Measurements from ENCODE around the gene MRM2.

MRM2 gene

GRCh38 chr7:2227699-2228098 lies 14.3 kb downstream of the MRM2 start:
- Mint-ChIP-seq H3K36me3 (ENCODE audit: low read depth) (peaks cover 79% of the 10 kb centered on the region), H3K9me3 (no peaks in the 10 kb centered on the region), H3K27ac (no peak overlapping the region), H3K27me3 (no peaks in the 10 kb centered on the region), H3K4me1 (ENCODE audit: low read depth) (peaks cover 25% of the 10 kb centered on the region), H3K4me3 (no peak overlapping the region)
- no peak for DNase-seq

- DNase-seq, result no peak
- Mint-ChIP-seq H3K4me3 (no peak overlapping the region), H3K27me3 (no peaks in the 10 kb centered on the region), H3K27ac (no peak overlapping the region), H3K4me1 (ENCODE audit: low read depth) (peaks cover 17% of the 10 kb centered on the region), H3K9me3 (no peaks in the 10 kb centered on the region), H3K36me3 (ENCODE audit: low read depth) (peaks cover 89% of the 10 kb centered on the region)
Measured at GRCh38 chr7:2225830-2226229, 16.2 kb downstream of the MRM2 start.

- no peak overlapping the region for H3K4me3 Mint-ChIP-seq
- H3K27ac Mint-ChIP-seq, result no peak overlapping the region
- DNase-seq, result no peak
- H3K36me3 Mint-ChIP-seq (ENCODE audit: low read depth), result peaks cover 92% of the 10 kb centered on the region
- no peaks in the 10 kb centered on the region for H3K27me3 Mint-ChIP-seq
- no peaks in the 10 kb centered on the region for H3K9me3 Mint-ChIP-seq
- peaks cover 12% of the 10 kb centered on the region for H3K4me1 Mint-ChIP-seq (ENCODE audit: low read depth)
Measured at GRCh38 chr7:2225336-2225735, 16.7 kb downstream of the MRM2 start.

GRCh38 chr7:2224934-2225333 lies 17.1 kb downstream of the MRM2 start:
- Mint-ChIP-seq H3K9me3 (no peaks in the 10 kb centered on the region), H3K4me3 (no peak overlapping the region), H3K36me3 (ENCODE audit: low read depth) (peaks cover 92% of the 10 kb centered on the region), H3K27ac (no peak overlapping the region), H3K4me1 (ENCODE audit: low read depth) (peaks cover 8% of the 10 kb centered on the region), H3K27me3 (no peaks in the 10 kb centered on the region)
- DNase-seq, result no peak

GRCh38 chr7:2224491-2224928 lies 17.5 kb downstream of the MRM2 start:
- no peak overlapping the region for H3K27ac Mint-ChIP-seq
- no peak for DNase-seq

GRCh38 chr7:2223321-2223720 lies 18.7 kb downstream of the MRM2 start:
- Mint-ChIP-seq H3K4me3 (no peak overlapping the region), H3K9me3 (no peaks in the 10 kb centered on the region), H3K4me1 (ENCODE audit: low read depth) (peaks cover 5% of the 10 kb centered on the region), H3K27ac (no peak overlapping the region), H3K36me3 (ENCODE audit: low read depth) (peaks cover 91% of the 10 kb centered on the region), H3K27me3 (no peaks in the 10 kb centered on the region)
- no peak for DNase-seq

More at GRCh38 chr7:2224491-2224928, 17.5 kb downstream of the MRM2 start:
- no peaks in the 10 kb centered on the region for H3K9me3 Mint-ChIP-seq
- peaks cover 90% of the 10 kb centered on the region for H3K36me3 Mint-ChIP-seq (ENCODE audit: low read depth)
- H3K4me3 Mint-ChIP-seq, result no peak overlapping the region
- no peaks in the 10 kb centered on the region for H3K27me3 Mint-ChIP-seq
- peaks cover 6% of the 10 kb centered on the region for H3K4me1 Mint-ChIP-seq (ENCODE audit: low read depth)

- peaks cover 92% of the 10 kb centered on the region for H3K36me3 Mint-ChIP-seq (ENCODE audit: low read depth)
- H3K4me1 Mint-ChIP-seq (ENCODE audit: low read depth), result peaks cover under 1% of the 10 kb centered on the region
- H3K27me3 Mint-ChIP-seq, result no peaks in the 10 kb centered on the region
- DNase-seq, result no peak
- no peaks in the 10 kb centered on the region for H3K9me3 Mint-ChIP-seq
- no peak overlapping the region for H3K4me3 Mint-ChIP-seq
- H3K27ac Mint-ChIP-seq, result no peak overlapping the region
Measured at GRCh38 chr7:2222516-2222915, 19.5 kb downstream of the MRM2 start.

- no peaks in the 10 kb centered on the region for H3K27me3 Mint-ChIP-seq
- DNase-seq, result no peak
- no peak overlapping the region for H3K4me3 Mint-ChIP-seq
- no peak overlapping the region for H3K27ac Mint-ChIP-seq
- peaks cover 93% of the 10 kb centered on the region for H3K36me3 Mint-ChIP-seq (ENCODE audit: low read depth)
- H3K9me3 Mint-ChIP-seq, result no peaks in the 10 kb centered on the region
- H3K4me1 Mint-ChIP-seq (ENCODE audit: low read depth), result no peaks in the 10 kb centered on the region
Measured at GRCh38 chr7:2220954-2221353, 21.1 kb downstream of the MRM2 start.

GRCh38 chr7:2220506-2220905 lies 21.5 kb downstream of the MRM2 start:
- Mint-ChIP-seq H3K4me1 (ENCODE audit: low read depth) (peaks cover 3% of the 10 kb centered on the region), H3K27me3 (no peaks in the 10 kb centered on the region), H3K9me3 (no peaks in the 10 kb centered on the region), H3K36me3 (ENCODE audit: low read depth) (peaks cover 93% of the 10 kb centered on the region), H3K27ac (no peak overlapping the region), H3K4me3 (no peak overlapping the region)
- DNase-seq, result no peak

GRCh38 chr7:2220030-2220429 lies 22.0 kb downstream of the MRM2 start:
- no peaks in the 10 kb centered on the region for H3K9me3 Mint-ChIP-seq
- peaks cover 5% of the 10 kb centered on the region for H3K4me1 Mint-ChIP-seq (ENCODE audit: low read depth)
- no peak for DNase-seq
- no peak overlapping the region for H3K27ac Mint-ChIP-seq
- no peaks in the 10 kb centered on the region for H3K27me3 Mint-ChIP-seq
- H3K4me3 Mint-ChIP-seq, result no peak overlapping the region
- peaks cover 94% of the 10 kb centered on the region for H3K36me3 Mint-ChIP-seq (ENCODE audit: low read depth)

GRCh38 chr7:2219606-2220005 lies 22.4 kb downstream of the MRM2 start:
- Mint-ChIP-seq H3K27me3 (no peaks in the 10 kb centered on the region), H3K27ac (no peak overlapping the region), H3K4me1 (ENCODE audit: low read depth) (peaks cover 8% of the 10 kb centered on the region), H3K36me3 (ENCODE audit: low read depth) (peaks cover 94% of the 10 kb centered on the region), H3K9me3 (no peaks in the 10 kb centered on the region), H3K4me3 (no peak overlapping the region)
- no peak for DNase-seq

GRCh38 chr7:2219136-2219535 lies 22.9 kb downstream of the MRM2 start:
- Mint-ChIP-seq H3K4me3 (no peak overlapping the region), H3K9me3 (no peaks in the 10 kb centered on the region), H3K27ac (no peak overlapping the region), H3K4me1 (ENCODE audit: low read depth) (peaks cover 10% of the 10 kb centered on the region), H3K27me3 (no peaks in the 10 kb centered on the region), H3K36me3 (ENCODE audit: low read depth) (peaks cover 94% of the 10 kb centered on the region)
- no peak for DNase-seq

- H3K4me1 Mint-ChIP-seq (ENCODE audit: low read depth), result peaks cover 13% of the 10 kb centered on the region
- H3K9me3 Mint-ChIP-seq, result no peaks in the 10 kb centered on the region
- DNase-seq, result no peak
- H3K4me3 Mint-ChIP-seq, result no peak overlapping the region
- H3K36me3 Mint-ChIP-seq (ENCODE audit: low read depth), result peaks cover 94% of the 10 kb centered on the region
- no peaks in the 10 kb centered on the region for H3K27me3 Mint-ChIP-seq
- H3K27ac Mint-ChIP-seq, result no peak overlapping the region
Measured at GRCh38 chr7:2218444-2218785, 23.6 kb downstream of the MRM2 start.

GRCh38 chr7:2217716-2218443 lies 24.1 kb downstream of the MRM2 start:
- Mint-ChIP-seq H3K4me1 (ENCODE audit: low read depth) (peaks cover 13% of the 10 kb centered on the region), H3K9me3 (no peaks in the 10 kb centered on the region), H3K36me3 (ENCODE audit: low read depth) (peaks cover 94% of the 10 kb centered on the region), H3K27me3 (no peaks in the 10 kb centered on the region), H3K27ac (no peak overlapping the region), H3K4me3 (no peak overlapping the region)
- DNase-seq, result no peak

GRCh38 chr7:2217206-2217605 lies 24.8 kb downstream of the MRM2 start:
- Mint-ChIP-seq H3K4me1 (ENCODE audit: low read depth) (peaks cover 13% of the 10 kb centered on the region), H3K27me3 (no peaks in the 10 kb centered on the region), H3K27ac (no peak overlapping the region), H3K9me3 (no peaks in the 10 kb centered on the region), H3K4me3 (no peak overlapping the region), H3K36me3 (ENCODE audit: low read depth) (peaks cover 94% of the 10 kb centered on the region)
- no peak for DNase-seq

GRCh38 chr7:2215851-2216250 lies 26.2 kb downstream of the MRM2 start:
- Mint-ChIP-seq H3K4me3 (no peak overlapping the region), H3K4me1 (ENCODE audit: low read depth) (peaks cover 13% of the 10 kb centered on the region), H3K36me3 (ENCODE audit: low read depth) (peaks cover 96% of the 10 kb centered on the region), H3K9me3 (no peaks in the 10 kb centered on the region), H3K27me3 (no peaks in the 10 kb centered on the region), H3K27ac (no peak overlapping the region)
- DNase-seq, result no peak

All from activated T-cell treated with anti-CD3 and anti-CD28 coated beads, Interleukin-2, amount 50 U/mL, for 24 hours (primary cell).